ENCODE data around the gene PCDH15.

Gene PCDH15

GRCh38 chr10:53852450-53853175, 948.4 kb downstream of the PCDH15 start:
- no peak for DNase-seq (ENCODE audit: low read depth in 2 of 2)

DNA sequence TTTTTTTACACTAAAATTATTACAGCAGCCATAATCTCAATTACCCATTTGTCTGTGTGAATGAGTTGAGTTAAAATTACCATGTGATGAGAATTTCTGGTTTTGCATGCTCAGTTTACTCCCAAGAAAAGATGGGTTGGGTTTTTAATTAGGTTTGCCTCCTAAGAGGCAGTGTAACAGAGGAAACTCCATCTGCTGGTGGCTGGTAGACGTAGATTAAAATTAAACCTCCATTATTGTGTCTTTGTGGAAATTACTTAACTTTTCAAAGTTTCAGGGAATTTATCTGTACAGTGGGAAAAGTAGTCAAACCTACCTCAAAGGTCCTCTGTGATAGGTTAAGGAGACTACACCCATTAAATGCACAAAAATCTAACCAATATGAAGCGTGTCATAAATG, 954.2 kb downstream of the PCDH15 start:
- DNase-seq (ENCODE audit: low read depth in 2 of 2), result no peak

DNA sequence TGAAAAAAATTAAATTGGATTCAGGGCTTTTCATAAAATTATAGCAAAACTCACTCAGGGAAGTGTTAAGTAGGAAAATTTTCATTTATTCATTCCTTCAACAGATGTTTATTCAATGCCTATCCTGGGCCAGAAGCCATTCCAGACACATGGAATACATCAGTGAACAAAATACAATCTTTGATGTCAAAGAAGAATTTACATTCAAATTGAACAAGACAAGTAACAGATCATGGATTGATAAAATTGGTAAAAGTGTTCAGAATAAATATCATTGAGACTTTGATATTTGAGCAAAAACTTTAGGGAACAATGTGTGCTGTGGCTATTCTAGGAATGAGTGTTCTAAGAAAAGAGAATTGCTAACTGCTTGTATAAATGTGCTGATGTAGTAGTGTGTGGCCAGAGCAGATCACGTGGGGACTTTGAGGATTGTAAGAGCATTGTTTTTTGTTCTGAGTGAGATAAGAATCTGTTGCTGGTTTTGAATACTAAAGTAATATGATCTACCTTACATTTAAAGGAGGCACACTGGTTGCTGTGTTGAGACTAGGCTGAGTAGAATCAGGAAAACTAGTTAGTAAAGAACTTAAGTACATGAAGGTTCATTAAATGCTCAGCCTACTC, 957.2 kb downstream of the PCDH15 start:
- DNase-seq (ENCODE audit: low read depth in 2 of 2), result no peak

DNA sequence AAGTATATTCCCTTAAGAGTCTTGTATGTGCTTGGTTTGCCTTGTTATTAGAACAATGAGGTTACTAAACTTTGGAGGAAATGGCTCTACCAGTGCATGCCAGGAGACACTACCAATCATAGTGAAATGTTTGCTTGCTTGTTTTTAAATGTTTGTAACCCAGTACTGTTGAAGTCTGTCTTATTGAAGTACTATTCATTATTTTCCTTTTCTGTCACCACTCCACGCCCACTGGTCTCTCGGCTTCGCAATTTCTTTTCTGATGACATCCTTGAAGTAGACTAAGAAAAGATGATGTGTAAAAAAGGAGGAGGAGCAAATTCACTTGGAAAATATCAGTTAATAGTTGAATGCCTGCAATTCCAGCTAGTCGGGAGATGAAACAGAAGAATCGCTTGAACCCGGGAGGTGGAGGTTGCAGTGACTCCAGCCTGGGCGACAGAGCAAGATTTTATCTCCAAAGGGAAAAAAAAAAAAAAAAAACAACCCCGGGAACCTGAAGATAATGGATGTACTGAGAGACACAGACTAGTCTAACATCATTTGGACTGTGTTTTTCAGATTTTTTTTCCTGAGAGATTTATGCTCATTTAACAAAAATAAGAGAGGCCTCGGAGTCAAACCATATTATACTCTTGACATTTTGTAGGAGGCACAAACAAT, 959.4 kb downstream of the PCDH15 start:
- no peak for DNase-seq (ENCODE audit: low read depth in 2 of 2)

- DNase-seq (ENCODE audit: low read depth in 2 of 2), result no peak
These were observed 960.4 kb downstream of the PCDH15 start for GRCh38 chr10:53840653-53841052.

DNA sequence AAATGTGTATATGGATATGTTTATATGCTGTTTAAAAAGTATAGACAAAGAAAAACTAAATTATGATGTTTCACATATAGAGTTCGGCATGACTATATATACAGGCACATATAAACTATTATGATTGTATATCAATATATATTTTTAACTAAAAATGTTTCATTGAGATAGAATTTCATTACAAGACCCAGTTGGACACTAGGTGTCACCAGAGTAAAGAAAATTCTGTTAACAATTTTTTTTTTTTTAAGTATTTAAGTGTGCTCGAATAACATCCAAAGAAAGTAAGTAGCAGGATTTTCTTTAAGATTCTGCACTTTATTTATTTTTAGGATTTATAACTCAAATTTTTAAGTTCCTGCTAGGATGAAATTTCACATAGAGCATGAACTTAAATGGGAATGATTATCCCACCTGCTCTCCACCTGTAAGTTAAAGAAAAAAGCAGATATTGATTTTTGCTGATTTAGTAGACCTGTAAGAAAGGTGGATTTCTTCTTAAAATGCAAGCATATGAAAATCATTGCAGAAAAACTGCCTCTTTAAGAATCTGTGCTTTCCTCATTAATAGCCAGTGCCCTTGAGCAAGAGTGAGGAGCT, 961.5 kb downstream of the PCDH15 start:
- no peak for DNase-seq (ENCODE audit: low read depth in 2 of 2)

- DNase-seq (ENCODE audit: low read depth in 2 of 2), result no peak
These were observed 964.4 kb downstream of the PCDH15 start for GRCh38 chr10:53836638-53837037.

DNA sequence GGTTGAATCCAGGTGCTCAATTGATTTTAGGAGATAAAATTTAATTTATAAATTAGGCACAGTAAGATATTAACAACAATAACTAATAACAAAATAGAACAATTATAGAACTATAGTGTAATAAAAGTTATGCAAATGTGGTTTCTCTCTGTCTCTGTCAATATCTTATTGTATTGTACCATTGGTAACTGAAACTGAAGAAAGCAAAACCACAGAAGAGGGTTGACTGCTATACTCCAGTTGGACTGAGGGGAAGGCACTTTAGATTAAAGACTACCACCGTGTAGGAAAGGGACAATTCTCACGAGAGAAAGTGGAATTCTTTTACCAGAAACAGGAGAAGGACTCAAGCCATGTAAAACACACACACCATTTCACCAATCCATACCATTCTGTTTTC, 967.1 kb downstream of the PCDH15 start:
- no peak for DNase-seq (ENCODE audit: low read depth in 2 of 2)

DNA sequence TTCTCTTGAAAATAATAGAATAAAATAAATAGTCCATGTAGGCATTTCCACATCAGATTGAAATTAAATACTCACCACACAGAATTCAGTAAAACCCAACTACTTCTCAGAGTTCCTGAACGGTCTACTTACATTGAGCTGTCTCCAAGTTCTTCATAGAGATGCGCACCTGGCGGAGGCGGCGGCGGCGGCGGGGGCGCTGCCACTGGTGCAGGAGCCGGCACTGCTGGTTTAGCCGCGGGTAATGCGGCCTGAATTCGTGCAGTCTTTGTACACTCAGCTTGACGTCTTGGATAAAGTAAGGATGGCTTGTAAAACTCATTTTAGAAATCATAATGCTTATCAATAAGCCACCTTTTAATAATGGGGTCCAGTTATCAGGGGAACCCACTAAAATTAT, 973.8 kb downstream of the PCDH15 start:
- no peak for DNase-seq (ENCODE audit: low read depth in 2 of 2)

DNA sequence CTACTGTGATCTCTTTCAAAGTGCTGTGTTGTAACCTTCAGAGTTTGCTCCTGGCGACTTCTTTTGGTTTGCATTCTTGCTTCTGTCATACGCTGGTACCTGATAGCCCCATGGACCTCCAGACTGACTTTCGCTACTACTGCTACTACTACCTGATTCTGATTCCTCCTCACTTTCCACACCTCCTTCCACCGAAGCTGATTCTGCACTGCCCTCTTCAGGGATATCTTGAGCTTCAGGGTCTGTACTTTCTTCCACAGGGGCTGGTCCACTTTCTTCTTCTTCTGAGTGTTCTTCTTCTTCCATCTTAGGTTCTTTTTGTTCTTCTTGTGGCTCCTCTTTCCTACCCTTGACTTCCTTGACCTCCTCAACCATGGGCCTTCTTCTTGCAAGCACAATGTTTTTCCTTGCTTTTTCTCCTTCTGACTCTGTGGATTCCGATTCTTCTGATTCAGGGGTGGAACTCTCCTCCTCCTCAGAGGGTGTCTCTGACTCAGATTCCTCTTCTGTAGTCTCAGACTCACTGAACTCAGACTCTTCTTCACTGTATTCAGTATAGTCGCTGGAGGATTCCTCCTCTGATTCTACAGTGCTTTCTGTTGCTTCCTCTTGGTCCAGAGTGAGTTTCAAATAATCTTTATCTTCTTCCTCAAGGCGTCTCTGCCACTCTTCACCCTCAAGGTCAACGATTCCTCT, 992.2 kb downstream of the PCDH15 start:
- no peak for DNase-seq (ENCODE audit: low read depth in 2 of 2)

DNA sequence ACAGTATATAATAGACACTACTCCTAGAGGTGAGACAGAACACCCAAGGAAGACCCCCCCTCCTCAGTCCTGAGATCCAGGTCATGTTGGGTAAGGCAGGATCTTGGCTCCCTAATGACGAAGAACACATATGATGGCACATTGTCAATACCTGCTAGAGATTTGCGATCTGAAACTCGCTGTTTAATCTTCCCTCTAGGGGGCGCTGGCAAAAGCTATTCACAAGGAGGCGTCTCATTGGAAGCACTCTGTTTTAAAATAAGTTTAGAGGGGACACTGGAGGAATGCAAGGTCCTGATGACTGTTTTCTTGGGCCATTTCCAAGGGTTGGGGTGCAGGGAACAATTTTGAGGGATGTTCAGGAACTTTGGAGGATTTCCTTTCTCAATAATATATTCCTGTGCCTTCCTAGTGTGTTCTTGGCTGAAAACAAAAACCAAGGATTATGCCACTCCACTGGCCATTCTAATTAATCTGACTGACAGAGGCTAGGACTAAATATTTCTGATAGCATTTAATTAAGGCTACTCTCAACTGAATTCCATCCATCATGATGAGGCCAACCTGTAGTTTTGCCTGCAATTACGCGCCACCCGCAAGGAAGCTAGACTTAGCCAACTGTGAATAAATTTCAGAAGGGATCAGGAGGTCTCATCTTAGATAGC, 1014.7 kb downstream of the PCDH15 start:
- DNase-seq (ENCODE audit: low read depth in 2 of 2), result no peak

DNA sequence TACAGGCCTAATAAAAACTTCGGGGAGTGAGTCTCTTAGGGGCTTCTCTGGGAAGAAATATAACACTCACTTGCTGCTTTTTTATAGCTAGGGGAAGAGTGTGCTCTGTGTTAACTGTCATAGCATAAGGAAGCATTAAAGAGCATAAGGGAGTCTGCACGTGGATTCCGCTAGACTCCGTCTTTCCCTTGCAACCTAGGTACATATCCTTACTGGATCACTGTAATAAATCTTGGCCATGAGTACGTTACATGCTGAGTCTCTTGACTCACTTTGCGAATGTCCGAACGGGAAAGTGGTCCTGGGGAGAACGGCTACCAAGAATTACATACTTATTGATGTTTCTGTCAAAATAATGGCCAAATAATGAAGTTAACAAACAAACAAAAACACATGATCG, 1029.3 kb downstream of the PCDH15 start:
- no peak for DNase-seq (ENCODE audit: low read depth in 2 of 2)

DNA sequence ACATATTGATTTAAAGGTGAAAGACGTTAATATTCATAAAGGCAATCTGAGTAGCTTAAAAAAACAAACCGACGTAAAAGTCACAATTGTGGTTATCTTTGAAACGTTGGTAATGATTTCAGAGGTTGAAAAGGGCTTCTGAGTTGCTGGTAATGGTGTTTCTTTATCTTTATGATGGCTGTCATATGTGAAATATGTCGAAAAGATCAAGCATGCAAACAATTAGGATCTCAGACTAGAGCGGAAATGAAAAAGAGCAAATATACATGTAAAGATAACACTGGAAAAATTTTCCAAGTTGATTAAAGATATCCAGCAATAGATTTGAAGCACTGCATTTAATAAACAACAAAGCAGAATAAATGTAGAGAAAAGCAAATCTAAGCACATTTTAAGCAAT, 1030.1 kb downstream of the PCDH15 start:
- no peak for DNase-seq (ENCODE audit: low read depth in 2 of 2)

DNA sequence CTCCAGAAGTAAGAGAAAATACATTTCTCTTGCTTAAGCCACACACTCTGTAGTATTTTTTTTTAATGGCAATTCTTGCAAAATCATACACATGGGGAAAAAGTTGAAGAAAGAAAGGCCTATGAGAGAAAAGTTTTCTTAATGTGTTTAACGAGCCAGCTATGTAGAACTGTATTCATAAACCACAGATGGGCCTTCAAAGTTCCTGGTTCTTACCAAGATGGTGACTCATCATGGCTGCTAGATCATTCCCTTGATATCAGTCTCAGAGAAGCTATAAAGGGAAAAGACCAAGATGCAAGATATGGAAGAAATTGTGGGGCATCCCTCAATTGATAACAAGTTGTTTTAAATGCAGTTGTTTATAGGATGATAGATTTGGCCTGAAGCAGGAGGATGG, 1035.7 kb downstream of the PCDH15 start:
- DNase-seq (ENCODE audit: low read depth in 2 of 2), result no peak

DNA sequence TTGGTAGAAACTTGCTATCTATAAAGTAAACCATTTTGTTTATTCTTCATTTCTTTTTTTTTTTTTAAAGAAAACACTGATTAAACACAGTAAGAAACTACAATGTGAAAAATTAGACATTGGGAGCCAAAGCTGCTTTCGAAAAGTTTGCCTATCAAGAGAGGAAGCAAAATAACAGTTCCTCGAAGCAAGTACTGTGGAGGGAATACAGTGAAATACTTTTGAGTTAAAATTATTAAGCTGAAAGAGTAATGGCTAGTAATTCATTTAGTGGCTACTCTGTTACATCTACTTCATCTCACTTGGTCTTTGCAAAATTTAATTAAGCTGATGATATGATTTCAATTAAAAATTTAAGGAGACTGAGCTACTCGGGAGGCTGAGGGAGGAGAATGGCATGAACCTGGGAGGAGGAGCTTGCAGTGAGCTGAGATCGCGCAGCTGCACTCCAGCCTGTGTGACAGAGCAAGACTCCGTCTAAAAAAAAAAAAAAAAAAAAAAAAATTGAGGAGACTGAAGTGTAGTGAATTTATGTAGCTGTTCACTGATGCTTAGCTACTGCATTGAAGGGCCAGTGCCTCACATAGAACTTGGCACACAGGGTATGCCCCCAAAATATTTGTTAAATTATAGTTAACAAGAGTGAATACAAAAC, 1046.3 kb downstream of the PCDH15 start:
- DNase-seq (ENCODE audit: low read depth in 2 of 2), result no peak
